Measurements from ENCODE around the gene OR13C8.

DNA sequence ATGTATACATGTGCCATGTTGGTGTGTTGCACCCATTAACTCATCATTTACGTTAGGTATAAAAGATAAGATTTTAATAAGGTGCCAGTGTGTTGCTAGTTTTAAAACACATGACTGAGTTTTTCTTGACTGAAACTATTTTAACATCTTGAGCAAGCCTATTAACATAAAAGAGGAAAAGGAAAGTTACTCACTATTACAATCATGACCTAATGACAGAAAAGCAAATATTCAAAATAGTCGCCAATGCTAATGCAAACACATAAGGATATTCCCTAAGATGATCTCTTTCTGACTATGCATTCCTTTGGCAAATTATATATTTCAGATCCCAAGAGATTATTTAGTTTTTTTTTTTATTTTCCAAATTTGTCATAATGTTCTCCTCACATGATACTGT is 42.2 kb downstream of the OR13C8 start:
- TF ChIP-seq, protein P1, sequence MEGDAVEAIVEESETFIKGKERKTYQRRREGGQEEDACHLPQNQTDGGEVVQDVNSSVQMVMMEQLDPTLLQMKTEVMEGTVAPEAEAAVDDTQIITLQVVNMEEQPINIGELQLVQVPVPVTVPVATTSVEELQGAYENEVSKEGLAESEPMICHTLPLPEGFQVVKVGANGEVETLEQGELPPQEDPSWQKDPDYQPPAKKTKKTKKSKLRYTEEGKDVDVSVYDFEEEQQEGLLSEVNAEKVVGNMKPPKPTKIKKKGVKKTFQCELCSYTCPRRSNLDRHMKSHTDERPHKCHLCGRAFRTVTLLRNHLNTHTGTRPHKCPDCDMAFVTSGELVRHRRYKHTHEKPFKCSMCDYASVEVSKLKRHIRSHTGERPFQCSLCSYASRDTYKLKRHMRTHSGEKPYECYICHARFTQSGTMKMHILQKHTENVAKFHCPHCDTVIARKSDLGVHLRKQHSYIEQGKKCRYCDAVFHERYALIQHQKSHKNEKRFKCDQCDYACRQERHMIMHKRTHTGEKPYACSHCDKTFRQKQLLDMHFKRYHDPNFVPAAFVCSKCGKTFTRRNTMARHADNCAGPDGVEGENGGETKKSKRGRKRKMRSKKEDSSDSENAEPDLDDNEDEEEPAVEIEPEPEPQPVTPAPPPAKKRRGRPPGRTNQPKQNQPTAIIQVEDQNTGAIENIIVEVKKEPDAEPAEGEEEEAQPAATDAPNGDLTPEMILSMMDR (optimal IDR thresholded peaks at IDR 0.05 in 1 of 3, IDR thresholded peaks at IDR 0.05 in 1 of 3, conservative IDR thresholded peaks at IDR 0.05 in 1 of 3; ENCODE audit: extremely low read depth in 1 of 3, insufficient read depth in 2 of 3, low read length in 3 of 3): no peak
- TF ChIP-seq EZH2 (IDR thresholded peaks at IDR 0.05; ENCODE audit: low read length): no peak
